IMR-90 (cell line): ENCODE results near the gene PLD5. TPM values are rescaled to one million over a fixed set of nuclear protein-coding genes. Genes with fewer than 3 reads are reported as not detected.
"Not testable (repeated sequence)": the region's sequence is repeated elsewhere in the genome, so short reads cannot be mapped to it uniquely, and the experiment has no call there.

Experiments used
- ATAC-seq: fragments of 200-7000 bp; cut with Tn5 transposase; 2 replicates; pipeline ENCODE4 v1.9.1; 2020; ENCODE audit warnings: low read depth, mild to moderate bottlenecking, moderate library complexity
- BruUV-seq: library from RNA; stranded (reverse); fragments of 400-500 nt; replicated peaks from 2 replicates; lab custom pipeline; 2021; lab: Mats Ljungman, UMichigan
- CTCF ChIA-PET: fragments of 300-600 bp; formaldehyde crosslinking; extraction: SDS; loops from one replicate; lab custom pipeline; 2021; ENCODE audit warnings: antibody characterized with exemption; lab: Yijun Ruan, JAX
- POLR2A ChIA-PET: fragments of 300-600 bp; sonication (Branson Sonifier 250); formaldehyde crosslinking; loops from one replicate; lab custom pipeline; 2022; ENCODE audit warnings: antibody characterized with exemption; ENCODE audit not compliant: unreplicated experiment; lab: Charles Lee
- DNase-seq: peaks from one replicate; pipeline ENCODE4 v3.0.0; 2013
- H2AFZ ChIP-seq: replicated peaks from 2 replicates; pipeline ENCODE3; 2013; ENCODE audit warnings: low read length, mild to moderate bottlenecking; ENCODE audit not compliant: poor library complexity
- H2AK5ac ChIP-seq: 2 replicates; pipeline ENCODE4 v1.6.1; 2013; ENCODE audit warnings: low read depth, low read length, inconsistent platforms
- H2AK9ac ChIP-seq: replicated peaks from 2 replicates; pipeline ENCODE3; 2013; ENCODE audit warnings: mild to moderate bottlenecking, low read depth, low read length, moderate library complexity; ENCODE audit not compliant: poor library complexity
- H2BK120ac ChIP-seq: 2 replicates; pipeline ENCODE4 v1.6.1; 2013; ENCODE audit warnings: low read depth, low read length, inconsistent platforms
- H2BK15ac ChIP-seq: 3 replicates; pipeline ENCODE4 v1.6.1; 2013; ENCODE audit warnings: low read depth, low read length, inconsistent platforms
- H2BK20ac ChIP-seq: 2 replicates; pipeline ENCODE4 v1.6.1; 2013; ENCODE audit warnings: low read depth, mild to moderate bottlenecking, inconsistent platforms, low read length, moderate library complexity
- H2BK5ac ChIP-seq: 2 replicates; pipeline ENCODE4 v1.6.1; 2013; ENCODE audit warnings: mild to moderate bottlenecking, low read depth, low read length, inconsistent platforms; ENCODE audit not compliant: poor library complexity, severe bottlenecking
- H3K14ac ChIP-seq: replicated peaks from 2 replicates; pipeline ENCODE4 v1.6.1; 2013; ENCODE audit warnings: low read depth, low read length, inconsistent platforms
- H3K18ac ChIP-seq: 2 replicates; pipeline ENCODE4 v1.6.1; 2013; ENCODE audit warnings: low read depth, low read length, control low read depth
- H3K23ac ChIP-seq: 2 replicates; pipeline ENCODE4 v1.6.1; 2013; ENCODE audit warnings: low read depth, low read length, inconsistent platforms
- H3K27ac ChIP-seq: 2 replicates; pipeline ENCODE4 v1.5.1; 2013; ENCODE audit warnings: mild to moderate bottlenecking, control low read depth, low read length; ENCODE audit not compliant: insufficient read depth
- H3K27me3 ChIP-seq: 2 replicates; pipeline ENCODE4 v1.6.1; 2013; ENCODE audit warnings: low read length; ENCODE audit not compliant: control insufficient read depth, insufficient read depth
- H3K36me3 ChIP-seq: 2 replicates; pipeline ENCODE4 v1.6.1; 2013; ENCODE audit warnings: low read length, mixed read lengths; ENCODE audit not compliant: control insufficient read depth, insufficient read depth
- H3K4ac ChIP-seq: 2 replicates; pipeline ENCODE4 v1.6.1; 2013; ENCODE audit warnings: low read depth, low read length, inconsistent platforms
- H3K4me1 ChIP-seq: 2 replicates; pipeline ENCODE4 v1.6.1; 2013; ENCODE audit warnings: low read length, mixed read lengths; ENCODE audit not compliant: control insufficient read depth, insufficient read depth
- H3K4me2 ChIP-seq: 2 replicates; pipeline ENCODE4 v1.6.1; 2013; ENCODE audit warnings: low read depth, mild to moderate bottlenecking, control low read depth, low read length, moderate library complexity
- H3K4me3 ChIP-seq: 2 replicates; pipeline ENCODE4 v1.5.1; 2013; ENCODE audit warnings: low read depth, mild to moderate bottlenecking, control low read depth, low read length, moderate library complexity; ENCODE audit not compliant: insufficient read depth
- H3K56ac ChIP-seq: 2 replicates; pipeline ENCODE4 v1.6.1; 2013; ENCODE audit warnings: low read length, inconsistent platforms; ENCODE audit not compliant: insufficient read depth; ENCODE audit errors: extremely low read depth
- H3K79me1 ChIP-seq, 2 experiments: 2 replicates each; pipeline ENCODE4 v1.6.1; 2013; ENCODE audit warnings: low read length in 2 of 2, inconsistent platforms in 1 of 2, low read depth in 1 of 2
- H3K9ac ChIP-seq: 2 replicates; pipeline ENCODE4 v1.6.1; 2013; ENCODE audit warnings: low read depth, low read length, control low read depth
- H3K9me1 ChIP-seq: 2 replicates; pipeline ENCODE4 v1.6.1; 2013; ENCODE audit warnings: low read length, inconsistent platforms; ENCODE audit not compliant: insufficient read depth
- H3K9me3 ChIP-seq: 2 replicates; pipeline ENCODE4 v1.6.1; 2013; ENCODE audit warnings: low read length; ENCODE audit not compliant: control insufficient read depth, insufficient read depth
- H4K20me1 ChIP-seq: 2 replicates; pipeline ENCODE4 v1.6.1; 2013; ENCODE audit warnings: low read length, inconsistent platforms; ENCODE audit not compliant: insufficient read depth
- H4K5ac ChIP-seq: 2 replicates; pipeline ENCODE4 v1.6.1; 2013; ENCODE audit warnings: mild to moderate bottlenecking, low read depth, low read length, control low read depth
- H4K8ac ChIP-seq, 2 experiments: 2 replicates each; pipeline ENCODE4 v1.6.1; 2013; ENCODE audit warnings: low read depth in 2 of 2, low read length in 2 of 2, control low read depth in 1 of 2, inconsistent platforms in 1 of 2
- H4K91ac ChIP-seq: 2 replicates; pipeline ENCODE4 v1.6.1; 2013; ENCODE audit warnings: low read depth, low read length, inconsistent platforms; ENCODE audit not compliant: insufficient read depth
- WGBS, 2 experiments: methylation state at CpG; one replicate each; pipeline versions ENCODE4 v1.1.5 to v1.1.7; 2013; ENCODE audit warnings: missing lambda C conversion rate in 2 of 2; ENCODE audit not compliant: insufficient read length in 1 of 2; ENCODE audit errors: extremely low coverage in 2 of 2; 5-methylcytosine and 5-hydroxymethylcytosine counted together
- dilution Hi-C: fragments of 300-500 bp; cut with HindIII; formaldehyde crosslinking; loops from one replicate; pipeline ENCODE4 v1.14.3; 2018; ENCODE audit warnings: low sequenced_read_pairs; ENCODE audit not compliant: unreplicated experiment
- in situ Hi-C: fragments of 300-500 bp; cut with MboI; formaldehyde crosslinking; loops from 3 replicates; pipeline ENCODE4 v1.14.3; 2019; ENCODE audit warnings: low sequenced_read_pairs, inconsistent platforms, mixed read lengths
- intact Hi-C: fragments of 100-400 bp; cut with micrococcal nuclease; formaldehyde crosslinking; loops from 2 replicates; pipeline ENCODE4 v1.10.0; 2022
- polyA plus RNA-seq, 3 experiments: library from polyadenylated mRNA; depleted of rRNA; stranded (reverse); fragments of >200 nt; gene quantifications; 2 replicates each; pipeline ENCODE4 v1.2.3, GENCODE V29; 2012; ENCODE audit warnings: low replicate concordance in 1 of 3
- total RNA-seq: library from RNA; depleted of rRNA; stranded (reverse); fragments of >200 nt; gene quantifications from 2 replicates; pipeline ENCODE4 v1.2.3, GENCODE V29; 2012

Gene PLD5
- total and polyA plus RNA-seq, 2 of the 4 experiments (the other 2 are of a cell fraction), result not detected

GRCh38 chr1:242179767-242180166, 344.7 kb downstream of the PLD5 start:
- in situ Hi-C loops, H2BK15ac ChIP-seq, H3K14ac ChIP-seq, H3K23ac ChIP-seq, H4K20me1 ChIP-seq, H3K9ac ChIP-seq, H2BK20ac ChIP-seq, H3K56ac ChIP-seq, H2BK120ac ChIP-seq, H3K36me3 ChIP-seq, ATAC-seq, H3K4me3 ChIP-seq, H3K4me2 ChIP-seq, H3K27me3 ChIP-seq, BruUV-seq, H2AK9ac ChIP-seq, H3K18ac ChIP-seq, H4K8ac ChIP-seq, H3K4me1 ChIP-seq, intact Hi-C loops, H4K91ac ChIP-seq, H3K79me1 ChIP-seq, H3K27ac ChIP-seq, H2AFZ ChIP-seq, H2BK5ac ChIP-seq, H2AK5ac ChIP-seq, DNase-seq, H3K9me3 ChIP-seq, H4K5ac ChIP-seq, POLR2A ChIA-PET, dilution Hi-C loops, H3K4ac ChIP-seq, H3K9me1 ChIP-seq: not testable (repeated sequence)
- no CpG with 5 or more reads among the region's 5 CpGs for whole genome bisulfite sequencing, 2 experiments
- CTCF ChIA-PET, result interaction anchor here (0.6 kb wide), 1 partner anchor 11 kb away, joined by 4 read pairs; no protein-coding TSS in a partner anchor
